ENCODE data around the gene SPIN2B.
"Not testable (repeated sequence)": the region's sequence is repeated elsewhere in the genome, so short reads cannot be mapped to it uniquely, and the experiment has no call there.

The SPIN2B gene

DNA sequence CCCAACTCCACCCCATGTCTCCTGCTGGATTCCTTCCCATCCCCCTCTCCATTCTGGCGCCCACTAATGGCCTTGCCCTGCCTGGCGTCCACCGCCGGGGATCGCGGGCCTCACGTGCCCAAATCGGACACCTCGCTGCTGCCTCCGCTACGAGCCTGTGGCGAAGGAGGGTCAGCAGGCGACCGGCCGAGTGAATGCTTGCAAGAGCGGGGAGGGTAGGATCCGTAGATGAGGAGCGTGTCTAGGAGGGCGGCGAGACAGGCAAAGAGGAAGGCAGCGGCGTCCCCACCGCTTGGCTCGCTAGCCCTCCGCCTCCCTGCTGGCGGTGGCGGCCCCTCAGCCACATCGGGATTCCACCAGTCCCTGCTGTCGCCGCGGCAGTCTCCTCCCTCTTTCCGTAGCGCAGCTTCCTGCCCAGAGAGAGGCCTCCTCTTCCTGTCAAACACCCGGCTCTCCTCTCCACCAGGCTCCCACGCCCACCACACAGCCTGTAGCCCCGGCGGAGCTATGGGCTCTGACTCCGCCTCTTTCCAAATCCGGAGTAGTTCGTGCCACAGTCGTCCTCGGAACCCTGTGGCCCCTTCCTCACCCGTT, at the start of gene SPIN2B:
Gene SPIN2B (minus strand): TSS at position 387 of the 594 bp plus-strand sequence.
- in situ Hi-C loops (cut with MboI; ENCODE audit: low sequenced_read_pairs) = no loop called here

DNA sequence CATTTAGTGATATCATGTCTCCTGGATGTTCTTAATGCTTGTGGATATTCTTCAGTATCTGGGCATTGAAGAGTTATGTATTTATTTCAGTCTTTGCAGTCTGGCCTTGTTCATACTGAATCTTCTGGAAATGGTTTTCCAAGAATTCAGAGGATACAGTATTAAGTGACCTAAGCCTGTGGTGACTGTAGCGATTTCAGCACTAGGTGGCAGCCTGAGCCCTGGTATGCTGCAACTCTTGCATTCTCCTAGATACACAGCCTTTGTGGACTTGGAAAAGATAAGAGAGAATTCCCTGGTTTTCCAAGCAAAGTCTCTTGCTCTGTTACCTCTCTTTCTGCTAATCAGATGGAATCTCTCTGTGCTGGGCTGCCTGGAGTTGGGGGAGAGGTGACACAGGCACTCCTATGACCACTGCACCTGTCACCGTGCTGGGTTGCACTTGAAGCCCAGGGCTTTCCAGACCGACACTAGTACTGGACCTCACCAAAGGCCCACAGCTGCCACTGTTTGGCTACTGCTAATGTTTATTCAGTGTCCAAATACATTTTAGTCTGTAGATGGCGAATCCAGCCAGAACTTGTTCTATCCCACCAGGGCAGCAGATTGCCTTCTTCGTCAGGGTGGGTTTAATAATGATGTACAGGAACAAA, 35.2 kb upstream of the SPIN2B start:
- in situ Hi-C loops (cut with MboI; ENCODE audit: low sequenced_read_pairs) = no loop called here

GRCh38 chrX:57155171-57155570, 33.8 kb upstream of the SPIN2B start:
- in situ Hi-C loops (cut with MboI; ENCODE audit: low sequenced_read_pairs) = no loop called here

DNA sequence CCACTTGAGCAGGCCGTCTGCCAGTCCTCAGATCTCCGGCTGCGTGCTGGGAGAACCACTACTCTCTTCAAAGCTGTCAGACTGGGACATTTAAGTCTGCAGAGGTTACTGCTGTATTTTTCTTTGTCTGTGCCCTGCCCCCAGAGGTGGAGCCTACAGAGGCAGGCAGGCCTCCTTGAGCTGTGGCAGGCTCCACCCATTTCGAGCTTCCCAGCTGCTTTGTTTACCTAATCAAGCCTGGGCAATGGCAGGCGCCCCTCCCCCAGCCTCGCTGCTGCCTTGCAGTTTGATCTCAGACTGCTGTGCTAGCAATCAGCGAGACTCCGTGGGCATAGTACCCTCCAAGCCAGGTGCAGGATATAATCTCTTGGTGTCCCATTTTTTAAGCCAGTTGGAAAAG, 30.9 kb upstream of the SPIN2B start:
- in situ Hi-C loops (cut with MboI; ENCODE audit: low sequenced_read_pairs) = not testable (repeated sequence)

DNA sequence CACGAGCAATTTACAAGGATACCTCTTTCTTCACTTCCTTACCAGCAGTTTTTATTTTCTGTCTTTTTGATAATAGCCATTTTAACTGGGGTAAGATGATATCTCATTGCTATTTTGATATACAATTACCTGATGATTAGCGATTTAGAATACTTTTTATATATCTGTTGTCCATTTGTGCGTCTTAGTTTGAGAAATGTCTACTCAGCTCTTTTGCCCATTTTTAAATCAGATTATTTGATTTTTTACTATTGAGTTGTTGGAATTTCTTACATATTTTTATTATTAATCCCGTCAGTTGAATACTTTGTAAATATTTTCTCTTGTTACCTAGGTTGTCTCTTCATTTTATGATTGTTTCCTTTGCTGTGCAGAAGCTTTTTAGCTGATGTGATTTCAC, 17.3 kb upstream of the SPIN2B start:
- in situ Hi-C loops (cut with MboI; ENCODE audit: low sequenced_read_pairs) = no loop called here

DNA sequence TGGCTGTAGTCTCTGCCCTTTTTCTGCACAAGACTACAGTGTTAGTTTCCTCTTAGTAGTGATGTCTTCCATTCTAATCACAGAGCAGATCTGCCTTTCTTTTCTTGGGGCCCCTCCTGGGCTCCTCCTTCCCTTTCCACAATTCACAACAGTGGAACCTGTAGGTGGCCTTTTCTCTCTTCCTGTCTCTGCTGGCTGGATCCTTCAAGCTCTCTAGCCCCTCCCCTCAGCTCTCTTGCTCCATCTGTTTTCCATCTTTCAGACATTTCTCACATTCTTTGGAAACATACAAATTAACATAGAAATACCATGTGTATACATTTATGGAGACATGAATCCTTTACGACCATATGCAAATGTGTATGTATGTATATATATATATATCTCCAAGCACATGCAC, 16.2 kb upstream of the SPIN2B start:
- in situ Hi-C loops (cut with MboI; ENCODE audit: low sequenced_read_pairs) = no loop called here

- in situ Hi-C loops (cut with MboI; ENCODE audit: low sequenced_read_pairs) = not testable (repeated sequence)
Measured at GRCh38 chrX:57137073-57137472, 15.7 kb upstream of the SPIN2B start, which contains the start of gene SPIN2A. TSS of gene SPIN2A (minus strand) at chrX:57137397. CDS start at chrX:57136597, 800 bp downstream.

- in situ Hi-C loops (cut with MboI; ENCODE audit: low sequenced_read_pairs) = not testable (repeated sequence)
Measured at GRCh38 chrX:57136589-57136988, 15.2 kb upstream of the SPIN2B start.

DNA sequence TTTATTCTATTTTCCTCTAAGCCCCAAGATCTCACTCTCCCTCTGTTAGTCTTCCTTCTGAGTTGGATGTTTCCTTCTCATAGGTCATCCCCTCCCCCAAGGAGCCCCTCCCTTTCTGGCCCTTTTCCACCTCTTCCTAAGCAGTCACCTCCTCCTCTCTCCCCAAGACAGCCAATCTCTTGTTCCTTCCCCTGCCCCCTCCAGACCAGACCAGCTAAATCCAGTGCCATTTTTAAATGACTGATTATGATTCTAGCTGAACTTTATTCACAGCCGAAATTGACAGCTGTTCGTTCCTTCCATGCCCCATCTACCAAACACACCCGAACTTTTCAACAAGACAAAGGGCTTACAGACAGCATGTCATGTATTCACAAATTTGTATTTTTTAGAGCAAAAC, 13.9 kb upstream of the SPIN2B start:
- in situ Hi-C loops (cut with MboI; ENCODE audit: low sequenced_read_pairs) = no loop called here

- in situ Hi-C loops (cut with MboI; ENCODE audit: low sequenced_read_pairs) = no loop called here
Measured at GRCh38 chrX:57134702-57135101, 13.4 kb upstream of the SPIN2B start.

- in situ Hi-C loops (cut with MboI; ENCODE audit: low sequenced_read_pairs) = no loop called here
Measured at GRCh38 chrX:57133706-57134105, 12.4 kb upstream of the SPIN2B start.

GRCh38 chrX:57133284-57133683, 11.9 kb upstream of the SPIN2B start:
- in situ Hi-C loops (cut with MboI; ENCODE audit: low sequenced_read_pairs) = not testable (repeated sequence)

DNA sequence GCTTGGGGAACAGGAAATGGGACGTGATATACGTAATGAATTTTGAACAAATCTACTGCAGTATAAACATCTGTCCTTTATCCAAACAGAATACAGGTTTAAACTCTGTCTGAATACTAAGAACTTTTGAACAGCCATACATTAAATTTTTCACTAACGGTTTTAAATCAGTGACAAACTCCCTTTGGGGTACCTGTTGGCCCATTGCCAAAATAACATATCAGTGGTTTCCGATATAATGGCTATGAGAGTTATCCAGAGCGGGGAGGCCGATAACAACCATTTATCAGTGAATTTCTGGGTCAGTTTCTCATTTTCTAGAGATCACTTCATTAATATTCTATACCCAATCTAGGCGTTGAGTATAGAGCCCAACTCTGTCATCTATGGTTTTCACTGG, 10.7 kb upstream of the SPIN2B start:
- in situ Hi-C loops (cut with MboI; ENCODE audit: low sequenced_read_pairs) = no loop called here

DNA sequence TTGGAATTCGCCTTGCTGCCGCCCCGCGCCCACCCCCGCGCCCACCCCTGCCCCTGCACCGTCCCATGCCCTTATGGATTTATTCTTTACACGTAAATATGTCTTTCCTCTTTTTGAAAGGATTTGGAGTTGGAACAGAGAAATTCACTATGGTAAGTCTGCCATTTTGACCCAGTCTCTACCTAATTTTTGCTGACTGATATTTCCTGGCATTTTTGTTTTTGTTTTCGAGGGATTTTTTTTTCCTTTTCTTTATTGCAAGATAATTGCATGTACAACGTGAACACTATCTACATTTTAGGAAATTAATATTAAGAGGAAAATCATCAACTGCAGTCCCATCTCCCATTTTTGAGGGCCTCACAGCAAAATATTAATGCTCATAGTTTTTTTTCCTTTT, 468 bp upstream of the SPIN2B start:
- in situ Hi-C loops (cut with MboI; ENCODE audit: low sequenced_read_pairs) = no loop called here

- in situ Hi-C loops (cut with MboI; ENCODE audit: low sequenced_read_pairs) = not testable (repeated sequence)
Measured at GRCh38 chrX:57120619-57121161, 658 bp downstream of the SPIN2B start.

- in situ Hi-C loops (cut with MboI; ENCODE audit: low sequenced_read_pairs) = no loop called here
Measured at GRCh38 chrX:57119416-57119815, 1.9 kb downstream of the SPIN2B start.

DNA sequence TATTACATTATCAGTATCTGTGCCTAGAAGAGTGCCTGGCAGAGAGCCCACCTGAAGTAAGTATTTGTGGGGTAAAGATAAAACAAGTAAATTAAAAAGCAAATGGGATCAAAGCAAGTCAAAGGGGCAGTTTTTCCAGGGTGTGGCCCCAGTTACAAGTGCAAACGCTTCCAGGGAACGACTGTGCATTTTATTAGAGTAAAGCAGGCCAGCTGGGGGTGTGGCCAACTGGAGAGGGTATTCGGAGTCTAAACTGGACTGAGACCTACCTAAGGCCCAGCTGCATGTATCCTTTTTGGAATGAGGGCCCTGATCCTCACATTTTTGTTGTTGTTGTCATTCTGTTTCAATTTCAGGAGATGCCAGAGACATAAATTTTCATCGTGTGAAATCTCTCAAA, 3.8 kb downstream of the SPIN2B start:
- in situ Hi-C loops (cut with MboI; ENCODE audit: low sequenced_read_pairs) = not testable (repeated sequence)

GRCh38 chrX:57104921-57105398, 16.4 kb downstream of the SPIN2B start:
- in situ Hi-C loops (cut with MboI; ENCODE audit: low sequenced_read_pairs) = no loop called here

DNA sequence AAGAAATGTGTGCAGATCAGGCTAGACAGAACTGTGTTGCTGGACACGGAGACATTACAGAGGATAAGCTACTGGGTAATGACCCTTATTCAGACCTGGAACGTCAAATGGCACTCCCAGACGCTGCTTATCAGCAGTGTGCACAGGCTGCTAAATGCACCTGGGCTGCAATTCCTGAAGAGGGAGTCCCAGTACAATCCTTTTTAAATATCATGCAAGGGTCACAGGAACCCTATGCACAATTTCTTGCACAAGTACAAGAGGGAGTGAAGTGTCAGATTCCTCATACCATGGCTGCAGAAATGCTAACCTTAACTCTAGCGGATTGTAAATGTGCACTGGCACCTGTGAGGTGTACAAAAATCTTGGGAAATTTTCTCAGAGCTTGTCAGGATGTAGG, 16.9 kb downstream of the SPIN2B start:
- in situ Hi-C loops (cut with MboI; ENCODE audit: low sequenced_read_pairs) = no loop called here

DNA sequence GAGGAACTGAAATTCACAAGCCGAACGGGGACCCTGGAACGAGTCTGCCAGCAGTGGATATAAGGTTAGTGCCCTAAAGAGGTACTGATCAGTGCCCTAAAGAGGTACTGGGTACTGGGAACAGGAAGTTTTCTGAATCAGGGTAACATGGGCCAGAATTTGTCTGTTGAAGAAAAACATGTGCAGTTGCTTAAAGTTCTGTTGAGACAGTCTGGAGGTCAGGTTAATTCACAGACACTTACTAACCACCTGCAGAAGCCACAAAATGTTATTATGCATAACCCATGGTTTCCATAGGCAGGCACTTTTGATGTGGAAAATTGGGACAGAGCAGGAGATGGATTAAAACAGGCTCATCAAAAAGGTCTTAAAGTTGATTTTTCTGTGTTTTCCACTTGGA, 17.9 kb downstream of the SPIN2B start:
- in situ Hi-C loops (cut with MboI; ENCODE audit: low sequenced_read_pairs) = no loop called here

DNA sequence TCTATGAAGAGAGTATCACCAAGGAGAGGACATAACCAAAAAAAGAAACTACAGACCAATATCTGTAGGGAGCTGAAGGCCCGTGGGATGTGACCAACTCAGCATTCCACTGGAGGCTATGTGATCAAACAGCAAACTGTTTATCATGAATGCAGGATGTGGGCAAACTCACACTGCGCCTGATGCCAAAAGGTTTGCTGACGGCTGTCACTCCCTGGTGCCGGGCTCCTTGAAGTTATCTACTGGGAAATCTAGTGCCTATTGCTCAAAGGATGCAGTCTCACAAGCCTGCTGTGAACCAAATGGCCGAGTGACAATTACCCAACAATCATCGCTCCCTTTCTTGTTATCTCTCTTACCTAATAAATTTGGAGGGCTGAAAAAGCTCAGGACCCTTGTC, 18.4 kb downstream of the SPIN2B start:
- in situ Hi-C loops (cut with MboI; ENCODE audit: low sequenced_read_pairs) = not testable (repeated sequence)

DNA sequence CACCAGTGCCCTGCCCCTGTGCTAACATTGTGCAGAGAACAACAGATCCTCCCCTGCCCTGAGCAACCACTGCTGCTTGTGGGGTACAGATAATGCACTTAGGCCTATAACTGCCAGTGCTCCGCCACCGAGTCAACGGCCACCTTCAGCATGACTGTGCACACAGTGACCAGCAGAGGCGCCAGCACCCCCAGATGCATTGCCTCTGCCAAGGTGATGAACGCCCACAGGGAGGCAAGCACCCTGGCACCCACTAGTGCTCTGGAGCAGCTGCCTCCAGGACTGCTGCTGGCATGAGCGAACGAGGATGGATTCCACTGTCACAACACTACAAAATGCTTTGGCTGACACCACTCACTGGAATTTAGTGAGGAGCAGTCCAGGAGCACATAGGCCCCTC, 38.2 kb downstream of the SPIN2B start:
- in situ Hi-C loops (cut with MboI; ENCODE audit: low sequenced_read_pairs) = no loop called here

Measured in hTERT RPE-1 (cell line).